ENCODE data around the gene MFRP.
A peak's percentile ranks its signal among the peaks of the same experiment; 100 is the strongest.

Gene MFRP

DNA sequence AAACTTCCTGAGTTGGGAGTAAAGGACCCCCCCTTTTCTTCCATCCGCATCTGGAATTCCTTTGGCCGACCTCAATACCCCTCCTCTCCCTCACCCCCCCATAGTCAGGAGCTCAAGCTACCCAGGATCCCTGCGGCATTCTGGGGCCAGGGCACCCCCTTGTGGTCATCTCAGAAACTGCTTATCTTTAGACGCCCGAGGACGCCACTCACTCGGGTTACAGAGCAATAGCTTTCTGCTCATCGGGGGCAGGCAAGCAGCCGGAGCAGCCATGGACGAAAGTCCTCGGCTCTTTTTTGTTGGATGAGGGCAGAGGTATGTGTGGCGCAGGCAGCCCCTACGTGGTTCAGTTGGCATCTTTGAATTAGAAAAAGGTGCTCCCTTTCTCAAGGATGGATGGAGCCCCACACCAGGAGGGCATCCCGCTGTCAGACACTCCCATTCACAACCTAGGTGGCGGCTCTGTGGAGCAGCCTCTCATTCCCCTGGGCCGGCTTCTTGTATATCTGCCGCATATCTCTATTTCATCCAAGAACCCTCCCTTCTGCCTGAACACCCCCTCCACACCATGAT, 8.1 kb downstream of the MFRP start:
- DNase-seq (ENCODE audit: low read depth in 2 of 2), result peak; percentile 56 to 61

DNA sequence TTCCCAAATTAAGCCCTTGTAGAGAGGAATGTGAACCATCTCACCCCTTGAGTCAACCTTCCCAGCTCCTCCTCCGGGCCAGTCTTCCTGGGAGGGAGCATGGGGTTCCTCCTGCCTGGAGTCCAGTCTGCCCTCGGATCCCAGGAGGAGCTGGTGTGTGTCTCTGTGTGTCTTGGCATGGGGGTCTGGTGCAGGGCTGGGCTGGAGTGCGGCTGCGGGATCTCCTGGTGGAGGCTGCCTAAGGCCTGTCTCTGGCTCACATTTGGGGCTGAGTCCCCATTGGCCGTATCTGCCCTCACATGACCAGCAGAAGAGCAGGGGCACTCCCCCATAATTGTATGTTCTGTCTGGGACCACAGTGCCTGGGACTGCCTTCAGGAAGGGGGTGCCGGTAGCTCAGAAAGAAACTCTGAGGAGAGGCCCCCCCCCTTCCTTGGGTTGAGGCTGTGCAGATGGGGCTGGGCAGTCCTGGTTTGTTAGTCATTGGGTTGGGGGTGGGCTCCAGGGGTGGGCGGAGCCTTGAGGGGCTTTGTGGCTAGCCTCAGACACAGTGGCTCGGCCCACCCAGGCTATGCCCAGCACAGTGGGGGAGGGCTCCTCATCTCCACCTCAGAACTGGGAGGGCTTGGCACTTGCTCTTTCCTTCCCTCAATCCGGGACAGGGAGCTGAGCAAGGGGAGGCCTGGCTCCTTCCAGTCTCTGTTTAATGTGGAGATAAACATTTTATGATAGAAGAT, 8.8 kb downstream of the MFRP start:
- no peak for DNase-seq (ENCODE audit: low read depth in 2 of 2)

- DNase-seq (ENCODE audit: low read depth in 2 of 2), result no peak
These were observed 9.6 kb downstream of the MFRP start for GRCh38 chr11:119336744-119337469.

DNA sequence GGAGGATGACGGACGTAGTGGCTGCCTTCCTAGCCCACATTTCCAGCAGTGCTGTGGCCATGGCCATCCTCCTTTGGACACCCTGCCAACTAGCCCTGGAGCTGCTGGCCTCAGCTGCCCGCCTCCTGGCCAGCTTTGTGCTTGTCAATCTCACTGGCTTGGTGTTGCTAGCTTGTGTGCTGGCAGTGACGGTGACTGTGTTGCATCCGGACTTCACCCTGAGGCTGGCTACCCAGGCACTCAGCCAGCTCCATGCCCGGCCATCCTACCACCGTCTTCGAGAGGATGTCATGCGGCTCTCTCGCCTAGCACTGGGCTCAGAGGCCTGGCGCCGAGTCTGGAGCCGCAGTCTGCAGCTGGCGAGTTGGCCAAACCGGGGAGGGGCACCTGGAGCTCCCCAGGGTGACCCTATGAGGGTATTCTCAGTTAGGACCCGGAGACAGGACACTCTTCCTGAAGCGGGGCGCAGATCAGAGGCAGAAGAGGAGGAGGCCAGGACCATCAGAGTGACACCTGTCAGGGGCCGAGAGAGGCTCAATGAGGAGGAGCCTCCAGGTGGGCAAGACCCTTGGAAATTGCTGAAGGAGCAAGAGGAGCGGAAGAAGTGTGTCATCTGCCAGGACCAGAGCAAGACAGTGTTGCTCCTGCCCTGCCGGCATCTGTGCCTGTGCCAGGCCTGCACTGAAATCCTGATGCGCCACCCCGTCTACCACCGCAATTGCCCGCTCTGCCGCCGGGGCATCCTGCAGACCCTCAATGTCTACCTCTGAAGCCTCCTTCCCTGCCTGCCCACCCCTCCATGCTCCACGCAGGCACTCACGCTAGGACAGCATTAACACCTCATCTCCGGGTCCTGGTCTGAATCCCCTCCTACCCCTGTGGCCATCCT, 10.6 kb downstream of the MFRP start:
- no peak for DNase-seq (ENCODE audit: low read depth in 2 of 2)

- DNase-seq (ENCODE audit: low read depth in 2 of 2), result no peak
These were observed 11.3 kb downstream of the MFRP start for GRCh38 chr11:119335091-119335654.

DNA sequence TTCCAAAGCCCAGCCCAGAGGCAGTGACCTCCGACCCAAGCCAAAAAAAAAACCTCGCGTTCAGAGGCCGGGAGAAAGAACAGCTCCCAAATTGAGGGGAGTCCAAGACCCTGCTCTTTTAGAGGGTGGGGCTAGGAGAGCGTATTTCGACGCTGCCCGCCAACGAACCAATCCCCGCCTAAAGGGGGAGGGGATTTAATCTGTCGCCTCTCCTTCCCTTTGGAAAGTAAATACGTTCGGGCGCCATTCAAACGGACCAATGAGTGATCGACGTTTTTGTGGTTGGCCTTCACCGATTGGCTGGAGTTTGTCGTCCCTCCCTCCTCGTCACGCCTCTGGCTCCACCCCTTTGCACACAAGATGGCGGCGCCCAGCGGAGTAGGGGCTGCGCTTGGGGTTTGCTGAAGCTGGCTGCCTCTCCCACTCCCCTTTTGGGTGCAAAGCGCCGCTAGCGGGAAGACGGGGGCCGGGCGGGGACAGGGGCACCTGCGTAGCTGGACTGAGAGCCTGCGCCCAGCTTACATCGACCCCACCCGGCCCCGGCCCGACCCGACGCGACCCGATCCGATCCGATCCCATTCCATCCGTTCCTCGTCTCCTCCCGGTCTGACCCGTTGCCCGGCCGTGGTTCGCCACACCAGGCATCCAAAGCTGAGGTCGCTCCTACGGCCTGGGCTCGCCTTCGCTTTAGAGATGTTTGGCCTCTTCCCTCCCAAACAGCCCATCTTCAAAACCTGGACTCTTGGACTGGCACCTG, 12.2 kb downstream of the MFRP start, which contains the start of gene RNF26:
TSS of gene RNF26 (plus strand) at position 354 of the 757 bp plus-strand sequence. CDS start 596 bp downstream, outside the sequence.
- DNase-seq (ENCODE audit: low read depth in 2 of 2), result peak; percentile 84 to 90

DNA sequence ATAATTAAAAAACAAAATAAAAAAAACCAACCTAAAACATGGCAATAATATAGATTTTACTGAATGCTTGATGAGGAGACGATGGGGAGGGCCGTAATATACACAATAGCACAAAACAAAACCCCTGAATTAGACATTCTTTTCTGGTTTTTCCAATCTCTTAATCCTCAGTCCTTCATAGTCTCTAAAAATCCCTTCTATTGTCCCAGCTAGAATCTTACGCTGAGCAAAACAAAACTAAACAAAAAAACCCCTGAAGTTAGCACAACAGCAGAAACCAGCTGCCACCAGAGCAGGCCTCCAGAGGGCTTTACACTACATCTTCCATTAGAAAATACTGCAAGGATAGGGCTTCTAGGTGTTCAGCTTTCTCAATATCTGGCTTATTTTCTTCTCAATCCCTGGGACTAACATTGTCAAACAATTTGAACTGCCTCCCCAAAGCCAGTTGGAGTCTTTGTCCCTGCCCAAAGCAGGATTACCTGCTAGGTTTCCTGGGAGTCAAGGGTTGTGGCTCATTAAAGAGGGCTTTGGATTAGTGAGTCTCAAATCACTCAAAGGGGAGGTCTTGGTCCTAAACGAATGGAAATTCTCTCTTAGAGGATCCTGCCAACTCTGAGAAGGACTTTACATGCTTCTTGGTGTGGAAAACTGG, 14.3 kb downstream of the MFRP start:
- DNase-seq (ENCODE audit: low read depth in 2 of 2), result no peak

- DNase-seq (ENCODE audit: low read depth in 2 of 2), result no peak
These were observed 16.3 kb downstream of the MFRP start for GRCh38 chr11:119330237-119330636.

DNA sequence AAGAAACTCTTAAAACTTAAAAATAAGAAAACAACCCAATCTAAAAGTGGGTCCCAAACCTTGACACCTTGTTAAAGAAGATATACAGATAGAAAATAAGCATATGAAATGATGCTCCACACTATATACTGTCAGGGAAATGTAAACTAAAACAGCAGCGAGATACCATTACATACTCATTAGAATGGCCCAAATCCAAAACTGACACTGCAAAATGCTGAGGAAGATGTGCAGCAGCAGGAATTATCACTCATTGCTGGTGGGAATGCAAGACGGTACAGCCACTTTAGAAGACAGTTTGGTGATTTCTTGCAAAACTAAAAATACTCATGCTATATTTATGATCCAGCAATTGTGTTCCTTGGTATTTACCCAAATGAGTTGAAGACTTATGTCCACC, 17.2 kb downstream of the MFRP start:
- DNase-seq (ENCODE audit: low read depth in 2 of 2), result no peak

DNA sequence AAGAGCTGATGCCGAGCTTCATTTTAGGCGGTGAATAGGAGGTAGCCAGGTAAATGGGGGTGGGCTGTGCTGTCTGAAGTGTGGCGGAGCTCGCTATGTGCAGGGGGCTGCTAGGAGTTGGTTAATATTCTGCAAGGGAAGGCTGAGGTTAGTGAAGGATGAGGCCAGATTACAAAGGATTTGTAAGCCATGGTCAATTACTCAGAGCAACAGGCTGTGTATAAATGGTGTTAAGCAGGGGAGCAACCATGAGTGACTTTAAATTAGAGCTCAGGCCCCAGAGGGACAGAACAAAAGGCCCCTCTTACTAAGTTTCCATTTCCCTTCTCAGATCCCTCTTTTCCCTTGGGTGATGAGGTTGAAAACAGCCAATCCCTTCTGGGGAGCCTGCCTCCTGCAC, 22.3 kb downstream of the MFRP start:
- DNase-seq (ENCODE audit: low read depth in 2 of 2), result no peak

DNA sequence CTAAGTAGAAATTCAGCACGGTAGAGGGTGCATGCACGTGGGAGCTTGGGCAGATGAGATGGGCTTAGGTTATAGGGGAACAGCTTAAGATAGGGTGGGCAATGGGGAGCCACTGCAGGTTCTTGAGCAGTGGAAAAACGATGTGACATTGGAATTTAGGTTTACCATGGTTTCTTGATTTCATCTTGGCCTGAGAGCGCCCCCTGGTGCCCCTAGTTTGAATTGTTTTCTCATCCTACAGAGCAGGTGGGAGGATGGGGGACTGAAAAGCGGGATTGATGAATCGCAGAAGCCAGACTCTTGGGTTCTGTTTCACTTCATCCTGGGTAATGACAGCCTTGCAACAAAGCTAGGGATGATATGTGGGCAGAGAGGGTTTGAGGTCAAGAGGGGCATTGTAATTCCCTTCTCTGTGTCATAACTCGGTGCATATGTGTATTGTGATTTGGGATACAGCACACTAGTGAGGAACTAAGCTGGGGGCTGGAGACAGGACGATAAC, 22.9 kb downstream of the MFRP start:
- DNase-seq (ENCODE audit: low read depth in 2 of 2), result peak; percentile 73 to 80

GRCh38 chr11:119322921-119323531, 23.5 kb downstream of the MFRP start:
- DNase-seq (ENCODE audit: low read depth in 2 of 2), result no peak

- DNase-seq (ENCODE audit: low read depth in 2 of 2), result no peak
These were observed 24.2 kb downstream of the MFRP start for GRCh38 chr11:119322360-119322739.

- DNase-seq (ENCODE audit: low read depth in 2 of 2), result peak in 1 of 2 donors; percentile 41
These were observed 25.6 kb downstream of the MFRP start for GRCh38 chr11:119320776-119321524.

DNA sequence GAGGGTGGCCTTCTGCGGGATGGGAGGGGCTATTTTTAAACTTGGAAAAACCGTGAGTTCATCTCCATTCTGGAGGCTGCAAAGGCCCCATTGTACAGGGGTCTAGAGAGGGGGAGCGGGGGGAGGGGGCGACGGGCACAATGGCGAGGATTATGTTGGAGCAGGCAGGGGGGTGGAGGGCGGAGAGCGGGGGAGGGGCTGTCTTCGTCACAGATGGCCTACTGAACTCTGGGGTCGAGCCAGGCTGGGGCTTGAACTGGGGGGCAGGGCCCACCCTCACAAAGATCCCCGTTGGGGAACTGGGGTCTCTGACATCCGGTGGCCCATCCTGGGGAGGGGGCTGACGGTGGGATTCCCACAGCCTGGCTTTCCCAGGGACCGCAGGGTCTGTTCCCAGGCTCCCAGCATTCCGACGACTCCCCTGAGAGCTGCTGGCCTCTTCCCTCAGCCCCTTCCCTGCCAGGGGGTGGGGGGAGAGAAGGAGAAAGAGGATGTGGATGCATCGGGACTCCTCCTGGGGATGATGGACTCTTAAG, 26.2 kb downstream of the MFRP start:
- DNase-seq (ENCODE audit: low read depth in 2 of 2), result no peak

DNA sequence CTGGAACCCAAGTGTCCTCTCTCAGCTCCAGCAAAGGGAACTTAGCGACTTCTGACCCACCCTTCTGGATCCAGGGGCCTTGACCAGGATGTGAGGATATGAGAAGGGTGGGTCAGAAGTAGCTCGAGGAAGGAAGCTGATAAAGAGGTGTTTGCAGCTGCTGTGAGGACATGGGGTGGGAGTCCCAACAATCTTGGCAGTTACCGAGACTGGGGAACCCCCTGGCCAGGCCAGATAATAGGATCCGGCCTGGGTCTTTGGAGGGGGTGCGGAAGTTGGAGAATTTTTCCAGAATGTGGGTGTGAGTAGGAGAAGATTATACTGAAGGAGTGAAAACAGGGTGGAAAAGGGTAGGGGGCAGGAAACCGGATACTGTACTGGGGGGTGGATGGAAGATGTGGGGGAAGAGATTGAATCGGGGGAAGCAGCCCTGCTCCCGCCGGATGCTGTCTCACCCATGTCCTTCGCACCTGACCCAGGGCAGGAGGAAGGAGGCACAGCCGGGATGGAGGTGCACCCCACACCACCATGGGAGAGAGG, 26.7 kb downstream of the MFRP start:
- DNase-seq (ENCODE audit: low read depth in 2 of 2), result no peak

DNA sequence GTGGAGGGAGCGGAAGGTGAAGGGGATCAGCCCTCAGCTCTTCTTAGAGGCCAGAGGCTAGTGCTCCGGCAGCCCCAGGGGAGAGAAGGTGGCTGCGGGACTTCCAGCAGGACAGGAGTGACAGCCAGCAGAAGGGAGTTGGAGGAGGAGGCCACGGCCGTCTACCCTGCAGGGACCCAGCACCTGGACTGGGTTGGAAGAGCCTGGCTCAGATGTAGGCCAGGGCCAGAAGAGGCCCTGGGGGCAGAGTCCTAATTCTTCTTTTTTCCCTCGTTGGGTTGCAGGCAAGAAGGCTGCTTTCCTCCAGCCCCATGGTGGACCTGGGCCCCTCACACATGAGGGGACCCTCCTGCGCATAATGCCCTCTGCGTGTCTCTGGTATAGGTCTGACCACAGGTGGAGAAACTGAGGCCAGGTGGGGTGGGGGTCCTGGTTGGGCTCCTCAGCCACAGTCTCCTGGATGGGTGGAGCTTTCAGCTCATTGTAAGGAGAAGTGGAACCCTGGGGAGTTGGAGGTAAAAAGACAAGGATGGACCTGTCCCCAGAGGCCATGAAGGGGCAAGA, 27.3 kb downstream of the MFRP start:
- no peak for DNase-seq (ENCODE audit: low read depth in 2 of 2)
